ENCODE measurements around the gene USP12. TPM values are rescaled to one million over a fixed set of nuclear protein-coding genes. Genes with fewer than 3 reads are reported as not detected.

The USP12 gene
- total RNA-seq, 1 donor from 2014 or later = 19.7 TPM

DNA sequence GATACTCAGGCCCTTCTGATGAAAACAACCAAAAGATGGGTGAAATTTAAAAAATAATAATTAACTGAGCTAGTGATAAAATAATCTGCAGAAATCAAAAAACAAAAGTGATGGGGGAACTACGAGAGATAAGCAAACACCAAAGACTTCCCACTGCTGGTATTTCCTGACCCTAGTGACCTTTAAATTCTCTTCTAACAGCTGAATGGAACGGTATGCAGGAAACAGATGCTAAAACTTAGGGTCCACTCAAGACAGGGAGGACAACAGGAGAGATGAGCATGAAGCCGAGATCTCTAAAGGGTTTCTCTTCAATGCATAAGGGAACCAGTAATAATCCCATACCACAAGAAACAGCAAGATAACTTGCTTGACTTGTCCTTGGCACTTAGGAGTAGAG is 50.8 kb downstream of the USP12 start:
- peaks cover 60% of the 10 kb centered on the region for H3K36me3 Mint-ChIP-seq
- peaks cover 69% of the 10 kb centered on the region for H3K9me3 Mint-ChIP-seq
- peaks cover 95% of the 10 kb centered on the region for H3K79me2 ChIP-seq (ENCODE audit: low read depth)
- DNase-seq (ENCODE audit: low spot score) = no peak
- no peak overlapping the region for H3K27ac Mint-ChIP-seq
- H3K27me3 ChIP-seq = no peaks in the 10 kb centered on the region
- no peak overlapping the region for H3K4me3 Mint-ChIP-seq
- H3K27ac ChIP-seq = no peak overlapping the region
- H3K27me3 Mint-ChIP-seq (ENCODE audit: insufficient read depth, low read depth) = no peaks in the 10 kb centered on the region
- no peaks in the 10 kb centered on the region for H3F3A ChIP-seq (ENCODE audit: low read depth)
- H3K4me2 ChIP-seq = no peak overlapping the region
- peaks cover 13% of the 10 kb centered on the region for H3K36me3 ChIP-seq
- H4K20me1 ChIP-seq (ENCODE audit: low read depth) = peaks cover 2% of the 10 kb centered on the region
- no peaks in the 10 kb centered on the region for H3K9me3 ChIP-seq (ENCODE audit: low read depth)
- peaks cover 7% of the 10 kb centered on the region for H3K4me1 ChIP-seq
- no peak overlapping the region for H3K9ac ChIP-seq
- H2AFZ ChIP-seq (replicated peaks) = no peak overlapping the region
- H3K4me3 ChIP-seq = no peak overlapping the region
- TF ChIP-seq CTCF (IDR thresholded peaks at IDR 0.05) = no peak
- no peak for TF ChIP-seq EZH2phosphoT487 (IDR thresholded peaks at IDR 0.05)
- TF ChIP-seq EZH2 (IDR thresholded peaks at IDR 0.05) = no peak
- H3K4me1 Mint-ChIP-seq = peaks cover 4% of the 10 kb centered on the region

DNA sequence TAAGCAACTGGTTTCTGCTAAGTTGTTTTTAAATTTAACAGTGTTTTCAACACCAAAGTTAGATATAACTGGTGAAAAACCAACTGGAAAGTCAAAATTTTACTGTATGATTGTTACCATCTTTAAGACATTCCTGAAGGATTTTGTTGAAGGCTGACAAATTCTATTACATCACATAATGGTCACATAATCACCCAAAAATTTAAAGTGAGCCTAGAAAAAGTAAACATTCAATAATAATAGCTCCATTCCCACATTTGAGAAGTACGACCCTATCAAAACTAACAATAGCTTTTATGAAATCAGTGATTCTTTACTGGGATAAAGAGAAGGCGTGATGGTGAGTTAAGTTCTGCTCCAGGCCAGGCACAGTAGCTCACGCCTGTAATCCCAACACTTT is 51.6 kb downstream of the USP12 start:
- Mint-ChIP-seq H3K4me3 (no peak overlapping the region), H3K4me1 (peaks cover 4% of the 10 kb centered on the region), H3K36me3 (peaks cover 64% of the 10 kb centered on the region), H3K9me3 (peaks cover 66% of the 10 kb centered on the region), H3K27me3 (ENCODE audit: insufficient read depth, low read depth) (no peaks in the 10 kb centered on the region), H3K27ac (no peak overlapping the region)
- peaks cover 7% of the 10 kb centered on the region for H3K4me1 ChIP-seq
- H3K27me3 ChIP-seq = no peaks in the 10 kb centered on the region
- no peaks in the 10 kb centered on the region for H3K9me3 ChIP-seq (ENCODE audit: low read depth)
- no peak overlapping the region for H3K4me2 ChIP-seq
- peaks cover 13% of the 10 kb centered on the region for H3K36me3 ChIP-seq
- peaks cover 87% of the 10 kb centered on the region for H3K79me2 ChIP-seq (ENCODE audit: low read depth)
- no peaks in the 10 kb centered on the region for H3F3A ChIP-seq (ENCODE audit: low read depth)
- no peak overlapping the region for H3K27ac ChIP-seq
- no peak for DNase-seq (ENCODE audit: low spot score)
- H4K20me1 ChIP-seq (ENCODE audit: low read depth) = peaks cover 2% of the 10 kb centered on the region
- H3K4me3 ChIP-seq = no peak overlapping the region
- no peak overlapping the region for H2AFZ ChIP-seq (replicated peaks)
- no peak overlapping the region for H3K9ac ChIP-seq
- no peak for TF ChIP-seq CTCF (IDR thresholded peaks at IDR 0.05)
- no peak for TF ChIP-seq EZH2phosphoT487 (IDR thresholded peaks at IDR 0.05)
- TF ChIP-seq EZH2 (IDR thresholded peaks at IDR 0.05) = no peak

DNA sequence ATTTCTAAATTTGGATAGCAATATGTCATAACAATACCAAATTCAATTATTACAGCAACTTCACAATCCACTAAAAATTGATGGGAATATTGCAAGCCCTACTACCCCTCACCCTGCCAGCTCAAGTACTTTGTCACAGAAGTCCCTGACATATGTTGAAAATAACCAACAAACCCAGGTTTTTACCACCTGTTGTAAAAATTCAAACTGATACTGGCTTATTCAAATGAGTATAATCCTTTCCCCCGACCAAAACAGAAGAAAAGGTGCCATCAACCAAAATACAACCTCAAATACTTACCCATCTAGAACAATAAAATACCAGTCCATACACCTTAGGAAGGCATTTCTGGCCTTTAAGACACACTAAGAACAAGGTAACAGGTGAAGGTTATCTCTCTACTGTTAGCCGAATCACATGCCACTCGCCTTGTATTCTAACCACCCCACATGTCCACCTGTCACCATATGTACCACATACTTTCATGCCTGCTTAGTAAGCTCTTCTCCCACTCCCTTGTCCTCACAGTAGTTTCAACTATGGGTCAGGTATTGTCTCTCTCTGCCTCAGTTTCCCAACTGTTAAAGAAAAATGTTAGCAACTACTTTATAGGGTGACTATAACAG is 53.1 kb downstream of the USP12 start:
- H3K36me3 ChIP-seq = peaks cover under 1% of the 10 kb centered on the region
- Mint-ChIP-seq H3K9me3 (peaks cover 55% of the 10 kb centered on the region), H3K27ac (no peak overlapping the region), H3K36me3 (peaks cover 55% of the 10 kb centered on the region), H3K4me3 (no peak overlapping the region), H3K4me1 (peaks cover 4% of the 10 kb centered on the region), H3K27me3 (ENCODE audit: insufficient read depth, low read depth) (no peaks in the 10 kb centered on the region)
- no peak overlapping the region for H3K9ac ChIP-seq
- no peak for DNase-seq (ENCODE audit: low spot score)
- H3K27ac ChIP-seq = no peak overlapping the region
- H3K4me2 ChIP-seq = no peak overlapping the region
- H3K79me2 ChIP-seq (ENCODE audit: low read depth) = peaks cover 72% of the 10 kb centered on the region
- no peak for TF ChIP-seq EZH2 (IDR thresholded peaks at IDR 0.05)
- no peaks in the 10 kb centered on the region for H3F3A ChIP-seq (ENCODE audit: low read depth)
- H3K4me1 ChIP-seq = peaks cover 7% of the 10 kb centered on the region
- H3K4me3 ChIP-seq = no peak overlapping the region
- H3K27me3 ChIP-seq = no peaks in the 10 kb centered on the region
- H2AFZ ChIP-seq (replicated peaks) = no peak overlapping the region
- no peaks in the 10 kb centered on the region for H3K9me3 ChIP-seq (ENCODE audit: low read depth)
- peaks cover 2% of the 10 kb centered on the region for H4K20me1 ChIP-seq (ENCODE audit: low read depth)

DNA sequence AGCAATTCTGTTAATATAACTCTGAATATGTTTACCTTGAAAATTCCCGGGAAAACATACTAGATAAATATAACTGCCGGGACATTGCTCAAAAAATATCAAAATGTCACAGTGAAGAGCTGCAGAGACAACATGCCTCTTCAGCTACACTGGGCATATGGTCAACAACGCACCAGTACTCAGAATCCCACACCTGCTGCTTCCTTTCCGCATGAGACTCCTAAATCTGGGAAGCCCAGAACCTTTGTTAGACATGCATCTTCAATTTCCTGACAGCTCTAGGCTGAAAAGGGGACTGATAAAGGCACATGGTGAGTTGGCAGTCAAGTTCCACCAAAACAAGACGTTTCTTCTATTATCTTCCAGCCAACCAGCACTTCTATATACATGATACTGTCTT is 53.7 kb downstream of the USP12 start:
- Histone ChIP-seq H3K27ac (no peak overlapping the region), H2AFZ (replicated peaks) (no peak overlapping the region), H3F3A (ENCODE audit: low read depth) (no peaks in the 10 kb centered on the region), H4K20me1 (ENCODE audit: low read depth) (peaks cover 2% of the 10 kb centered on the region), H3K4me3 (no peak overlapping the region), H3K4me1 (peaks cover 7% of the 10 kb centered on the region), H3K9ac (no peak overlapping the region), H3K9me3 (ENCODE audit: low read depth) (no peaks in the 10 kb centered on the region), H3K79me2 (ENCODE audit: low read depth) (peaks cover 66% of the 10 kb centered on the region), H3K27me3 (no peaks in the 10 kb centered on the region), H3K36me3 (no peaks in the 10 kb centered on the region), H3K4me2 (no peak overlapping the region)
- Mint-ChIP-seq H3K4me1 (peaks cover 4% of the 10 kb centered on the region), H3K4me3 (no peak overlapping the region), H3K36me3 (peaks cover 54% of the 10 kb centered on the region), H3K27me3 (ENCODE audit: insufficient read depth, low read depth) (no peaks in the 10 kb centered on the region), H3K9me3 (peaks cover 49% of the 10 kb centered on the region), H3K27ac (no peak overlapping the region)
- DNase-seq (ENCODE audit: low spot score) = no peak
- TF ChIP-seq EZH2 (IDR thresholded peaks at IDR 0.05) (no peak), CTCF (IDR thresholded peaks at IDR 0.05) (no peak), EZH2phosphoT487 (IDR thresholded peaks at IDR 0.05) (no peak)
